HUES64 (cell line): ENCODE results near the gene ALX4.

Source experiments
- H3K27ac ChIP-seq: 2 replicates; pipeline ENCODE4 v1.7.0; 2013; ENCODE audit warnings: low read depth, low read length, inconsistent platforms
- H3K27me3 ChIP-seq: 2 replicates; pipeline ENCODE4 v1.6.1; 2013; ENCODE audit warnings: mild to moderate bottlenecking, low read length; ENCODE audit not compliant: insufficient read depth
- H3K36me3 ChIP-seq: 2 replicates; pipeline ENCODE4 v1.6.1; 2013; ENCODE audit warnings: mild to moderate bottlenecking, low read length; ENCODE audit not compliant: insufficient read depth
- H3K4me1 ChIP-seq: 2 replicates; pipeline ENCODE4 v1.6.1; 2013; ENCODE audit warnings: mild to moderate bottlenecking, low read length, moderate library complexity; ENCODE audit not compliant: insufficient read depth
- H3K4me3 ChIP-seq: 2 replicates; pipeline ENCODE4 v1.5.1; 2013; ENCODE audit warnings: mild to moderate bottlenecking, low read length, moderate library complexity
- H3K9ac ChIP-seq: 2 replicates; pipeline ENCODE4 v1.6.1; 2013; ENCODE audit warnings: mild to moderate bottlenecking, low read depth, low read length
- H3K9me3 ChIP-seq: 2 replicates; pipeline ENCODE4 v1.6.1; 2013; ENCODE audit warnings: low read depth, low read length; ENCODE audit not compliant: insufficient read depth
- WGBS: fragments of 150-250, 120-280 bp; methylation state at CpG from one replicate; pipeline ENCODE4 v1.1.7; 2013; ENCODE audit warnings: missing lambda C conversion rate; 5-methylcytosine and 5-hydroxymethylcytosine counted together

Gene ALX4

DNA sequence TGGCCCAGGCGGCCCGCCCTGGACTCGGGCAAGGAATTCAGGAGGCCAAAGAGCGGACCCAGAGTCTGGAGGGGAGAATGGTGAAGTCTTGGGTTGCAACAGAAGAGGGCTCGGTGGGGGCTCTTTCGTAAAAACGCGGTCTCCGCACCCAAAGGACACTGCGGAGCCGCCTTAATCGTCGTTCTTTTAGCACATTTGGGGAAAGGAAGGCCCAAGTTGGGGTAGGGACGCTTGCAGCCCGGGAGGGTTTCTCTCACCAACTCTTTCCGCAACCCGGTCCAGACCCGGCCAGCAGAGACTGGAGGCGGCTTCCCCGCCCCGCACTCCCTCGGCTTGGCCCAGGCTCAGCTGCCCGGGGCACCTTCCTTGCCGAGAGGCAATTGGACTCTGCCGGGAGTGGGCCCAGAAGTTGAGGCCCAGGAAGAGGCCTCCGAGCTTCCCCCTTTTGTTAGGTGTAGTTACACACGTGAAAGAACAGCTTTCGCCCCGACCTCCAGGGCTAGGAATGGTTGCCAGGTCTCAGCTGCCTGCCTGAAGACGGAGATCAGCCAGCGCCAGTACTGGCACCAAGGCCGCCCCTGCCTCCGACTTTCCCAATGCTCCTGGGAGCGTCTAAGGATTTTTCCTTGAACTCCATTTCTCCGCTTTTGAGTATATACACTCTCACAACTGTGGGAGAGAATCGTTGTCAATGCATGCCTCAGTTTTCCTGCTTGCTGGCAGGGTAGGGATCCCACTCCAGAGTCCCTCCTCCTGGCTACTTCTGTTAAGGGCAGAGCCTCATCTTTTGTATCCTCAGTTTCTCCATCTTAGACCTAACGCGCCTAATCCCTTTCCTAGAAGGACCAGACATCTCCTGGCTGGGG lies 3.7 kb downstream of the ALX4 start:
- H3K27ac ChIP-seq, result no peak overlapping the region
- peaks cover 22% of the 10 kb centered on the region for H3K4me1 ChIP-seq
- H3K9ac ChIP-seq, result no peak overlapping the region
- H3K9me3 ChIP-seq, result no peaks in the 10 kb centered on the region; the same call in 1 of the 2 replicates
- H3K27me3 ChIP-seq, result peaks cover 100% of the 10 kb centered on the region
- peak overlapping the region; percentile 24; the same call in 1 of the 2 replicates for H3K4me3 ChIP-seq
- WGBS, result 3% methylated on average over 38 of the region's 38 CpGs
- H3K36me3 ChIP-seq, result no peaks in the 10 kb centered on the region

DNA sequence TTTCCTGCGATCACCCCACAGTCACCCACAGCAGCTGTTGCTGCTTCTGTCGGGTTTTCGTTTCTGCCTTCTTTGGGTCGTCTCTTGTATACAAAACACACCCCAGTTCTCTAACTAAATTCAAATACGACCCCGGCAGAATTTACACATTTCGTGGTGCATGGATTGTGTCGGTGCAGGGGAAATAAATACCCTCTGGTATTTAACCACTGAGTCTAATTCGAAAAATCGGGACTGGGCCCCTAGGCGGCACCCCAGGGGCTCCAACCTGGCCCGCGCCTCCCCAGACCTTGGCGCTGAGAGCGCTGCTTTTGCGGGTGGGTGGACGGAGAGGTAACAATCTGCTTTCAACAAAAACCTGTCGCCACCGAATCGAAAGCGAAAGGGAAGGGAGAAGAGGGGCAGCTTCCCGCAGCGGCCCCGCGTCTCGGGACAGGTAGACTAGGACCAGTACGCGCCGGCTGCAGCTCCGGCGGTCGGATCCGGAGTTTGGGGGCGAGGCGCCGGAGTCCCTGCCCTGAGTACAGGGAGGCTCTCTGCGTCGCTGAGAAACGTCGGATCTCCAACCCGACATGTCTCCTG lies 4.4 kb downstream of the ALX4 start:
- Histone ChIP-seq H3K27ac (no peak overlapping the region), H3K27me3 (peaks cover 100% of the 10 kb centered on the region), H3K4me3 (peak overlapping the region; percentile 24; the same call in 1 of the 2 replicates), H3K4me1 (peaks cover 16% of the 10 kb centered on the region), H3K9ac (no peak overlapping the region), H3K9me3 (no peaks in the 10 kb centered on the region; the same call in 1 of the 2 replicates), H3K36me3 (no peaks in the 10 kb centered on the region)
- WGBS, result under 1% methylated on average over 39 of the region's 41 CpGs

DNA sequence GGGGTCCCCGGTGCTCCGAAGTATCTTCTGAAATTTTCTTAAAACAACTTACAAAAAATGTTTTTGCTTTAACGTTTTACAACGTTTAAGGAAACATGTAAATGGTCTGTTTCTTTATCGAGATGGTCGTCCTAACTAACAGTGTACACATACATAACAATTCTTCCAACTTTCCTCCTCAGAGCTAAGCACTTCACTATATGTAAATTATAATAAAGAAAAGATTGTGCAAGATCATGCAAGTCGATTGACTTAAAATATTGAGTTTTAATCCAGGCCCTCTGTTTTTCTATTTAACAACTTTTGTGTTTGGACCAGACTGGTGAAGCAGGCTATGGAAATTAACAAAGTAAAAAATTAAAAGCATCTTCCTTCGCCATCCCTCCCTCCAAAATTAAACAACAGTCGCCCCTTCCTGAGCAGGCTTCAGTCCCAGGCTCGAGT lies 4.9 kb downstream of the ALX4 start:
- H3K4me3 ChIP-seq, result no peak overlapping the region; the same call in 1 of the 2 replicates
- peaks cover 15% of the 10 kb centered on the region for H3K4me1 ChIP-seq
- H3K27me3 ChIP-seq, result peaks cover 100% of the 10 kb centered on the region
- 4% methylated on average over 5 of the region's 10 CpGs for WGBS
- no peak overlapping the region for H3K9ac ChIP-seq
- no peak overlapping the region for H3K27ac ChIP-seq
- no peaks in the 10 kb centered on the region for H3K36me3 ChIP-seq
- H3K9me3 ChIP-seq, result no peaks in the 10 kb centered on the region; the same call in 1 of the 2 replicates

DNA sequence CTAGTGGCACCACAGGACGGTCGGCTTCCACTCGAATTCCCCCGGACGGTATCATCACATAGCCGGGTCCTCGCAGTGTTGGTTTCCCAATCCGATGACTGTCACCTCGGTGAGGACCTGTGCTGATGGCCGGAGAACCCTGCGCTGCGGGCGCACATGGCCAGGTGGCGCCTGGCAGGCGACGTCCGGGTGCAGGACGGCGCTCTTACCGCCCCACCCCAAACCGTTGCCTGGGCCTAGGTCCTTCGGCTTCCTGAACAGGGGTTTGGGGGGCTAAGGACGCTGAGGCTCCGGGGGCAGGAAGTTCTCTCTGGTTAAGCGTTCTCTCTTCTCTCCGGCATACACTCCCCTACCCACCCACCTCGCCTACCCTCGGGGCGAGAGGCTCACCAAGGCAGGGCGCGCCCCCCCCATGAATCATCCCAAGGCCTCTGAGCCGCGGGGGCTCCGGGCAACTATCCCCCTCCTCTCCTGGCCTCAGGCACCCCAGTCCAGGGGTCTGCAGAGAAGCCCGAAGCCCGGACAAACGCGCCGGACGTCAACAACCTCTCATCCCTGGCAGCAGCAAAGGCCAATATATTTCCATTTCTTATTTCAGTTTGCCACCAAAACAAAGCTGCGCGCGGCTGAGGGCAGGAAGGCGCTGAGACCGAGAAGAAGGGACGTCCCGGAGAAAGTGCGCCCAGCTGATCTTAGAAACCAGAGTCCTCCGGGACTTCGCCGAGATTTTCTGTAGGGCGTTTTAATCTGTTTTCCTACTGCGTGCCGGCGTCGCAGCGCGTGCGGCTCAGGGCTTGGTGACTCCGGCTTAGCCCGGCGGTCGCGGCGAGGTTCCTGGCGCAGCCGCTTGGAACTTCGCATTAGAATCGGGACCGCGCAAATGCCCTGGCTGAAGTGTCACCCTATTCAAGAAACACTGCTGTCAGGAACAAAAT lies 5.6 kb downstream of the ALX4 start:
- WGBS, result 2% methylated on average over 71 of the region's 71 CpGs

DNA sequence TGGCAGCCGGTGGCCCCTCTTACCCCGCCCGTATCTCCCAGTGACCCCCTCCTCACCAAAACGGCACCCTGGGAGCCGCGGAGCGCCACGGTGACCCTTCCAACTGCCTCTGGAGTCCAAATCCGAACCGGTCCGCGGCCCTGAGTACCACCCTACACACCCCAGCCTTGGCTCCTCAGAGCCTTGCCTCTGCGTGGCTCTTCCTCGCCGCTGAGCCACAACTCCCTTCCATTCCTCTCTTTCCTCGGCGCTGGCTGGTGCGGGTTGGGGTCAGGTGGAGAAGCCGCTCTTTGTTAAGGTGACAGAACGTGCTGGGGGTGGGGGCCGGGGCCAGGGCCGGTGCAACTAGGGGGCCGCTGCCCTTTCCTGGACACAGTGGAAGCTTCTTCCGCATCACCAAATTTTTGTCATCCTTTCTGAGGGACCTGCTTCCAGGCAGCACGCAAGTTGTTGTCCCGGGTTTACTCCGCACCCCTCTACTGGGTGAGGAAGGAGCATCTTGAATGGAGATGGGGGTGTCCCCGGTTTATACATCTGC lies 6.5 kb downstream of the ALX4 start:
- no peak overlapping the region for H3K4me3 ChIP-seq
- no peak overlapping the region for H3K27ac ChIP-seq
- H3K27me3 ChIP-seq, result peaks cover 95% of the 10 kb centered on the region
- H3K9me3 ChIP-seq, result no peaks in the 10 kb centered on the region; the same call in 1 of the 2 replicates
- no peaks in the 10 kb centered on the region for H3K36me3 ChIP-seq
- H3K4me1 ChIP-seq, result peaks cover 11% of the 10 kb centered on the region
- WGBS, result 10% methylated on average over 27 of the region's 28 CpGs
- H3K9ac ChIP-seq, result no peak overlapping the region

More for the DNA sequence above, 5.6 kb downstream of the ALX4 start:
- Histone ChIP-seq H3K4me1 (peaks cover 15% of the 10 kb centered on the region), H3K36me3 (no peaks in the 10 kb centered on the region), H3K27me3 (peaks cover 99% of the 10 kb centered on the region), H3K9ac (no peak overlapping the region), H3K27ac (no peak overlapping the region), H3K9me3 (no peaks in the 10 kb centered on the region; the same call in 1 of the 2 replicates), H3K4me3 (peak overlapping the region; percentile 12; the same call in 1 of the 2 replicates)

DNA sequence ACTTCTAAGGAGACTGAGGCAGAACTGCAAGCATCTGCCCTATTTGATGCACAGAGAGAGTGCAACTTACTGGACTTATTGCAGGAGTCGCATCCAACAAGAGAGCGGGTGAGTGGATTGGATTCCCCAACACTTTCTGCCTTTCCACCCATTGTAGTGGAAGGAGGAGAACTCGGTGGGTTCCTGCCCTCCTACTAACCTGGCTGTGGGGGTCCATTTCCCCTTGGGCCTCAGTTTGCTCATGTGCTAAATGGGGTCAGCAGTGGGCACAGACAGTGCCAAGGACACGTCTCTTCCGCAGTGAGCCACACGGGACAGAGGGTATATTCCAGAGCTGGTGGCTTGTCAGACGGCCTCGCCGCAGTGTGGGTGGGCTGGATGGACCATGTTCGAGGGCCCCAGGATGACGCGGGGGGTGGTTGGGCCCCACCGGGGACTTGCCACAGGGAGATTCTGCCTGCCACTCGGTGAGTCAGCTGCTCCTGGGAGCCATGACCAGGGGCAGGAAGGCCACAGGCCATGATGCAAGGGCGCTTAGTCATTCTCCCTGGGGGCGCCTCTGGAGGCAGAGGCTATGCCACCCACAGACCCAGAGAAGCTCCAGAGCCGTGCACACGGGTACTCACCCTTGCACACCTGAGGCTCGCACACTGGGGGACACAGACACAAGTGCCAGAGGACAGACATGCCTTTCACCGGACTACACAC lies 8.2 kb downstream of the ALX4 start:
- H3K27me3 ChIP-seq, result peaks cover 85% of the 10 kb centered on the region
- H3K9ac ChIP-seq, result no peak overlapping the region
- H3K4me1 ChIP-seq, result peaks cover 10% of the 10 kb centered on the region
- no peaks in the 10 kb centered on the region for H3K36me3 ChIP-seq
- H3K4me3 ChIP-seq, result no peak overlapping the region
- 81% methylated on average over 20 of the region's 20 CpGs for WGBS
- H3K9me3 ChIP-seq, result no peaks in the 10 kb centered on the region
- H3K27ac ChIP-seq, result no peak overlapping the region

DNA sequence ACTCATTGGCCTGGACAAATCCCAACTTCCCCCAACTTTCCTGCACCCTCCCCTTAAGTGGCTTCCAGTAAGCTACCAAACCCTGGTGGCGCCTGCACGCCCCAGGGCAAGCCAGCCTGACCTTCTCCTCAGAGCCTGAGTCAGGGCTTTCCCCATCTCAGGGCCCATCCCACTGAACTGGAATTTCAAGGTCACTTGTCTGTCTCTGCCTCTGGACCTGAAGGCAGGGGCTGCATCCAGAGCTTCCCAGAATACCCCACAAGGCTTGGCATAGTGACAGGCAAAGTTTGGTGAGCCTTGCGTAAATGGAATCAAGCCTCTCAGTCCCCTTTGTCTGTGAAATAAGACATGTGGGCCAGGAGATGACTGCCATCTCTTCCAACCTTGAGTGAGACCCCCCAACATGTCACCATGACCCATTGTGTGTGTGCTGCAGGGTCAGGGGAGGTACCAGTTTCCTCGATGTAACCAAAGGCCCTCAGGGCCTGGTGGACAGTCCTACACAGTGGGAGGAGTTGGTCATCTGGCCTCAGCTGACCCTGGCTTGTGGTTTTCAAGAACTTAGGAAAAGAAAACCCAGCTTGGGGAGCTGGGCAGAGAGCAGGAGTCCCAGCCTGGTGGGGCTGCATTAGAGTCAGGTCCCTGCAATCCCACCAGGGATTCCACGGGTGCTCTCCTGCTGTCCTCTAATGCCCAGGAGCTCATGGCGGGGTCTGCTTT lies 8.9 kb downstream of the ALX4 start:
- H3K4me1 ChIP-seq, result 0 out of 2 replicates have a peak, but pooled peaks cover 3% of the 10 kb centered on the region
- peaks cover 78% of the 10 kb centered on the region for H3K27me3 ChIP-seq
- H3K36me3 ChIP-seq, result no peaks in the 10 kb centered on the region
- no peak overlapping the region for H3K27ac ChIP-seq
- 87% methylated on average over 6 of the region's 6 CpGs for WGBS
- H3K9me3 ChIP-seq, result no peaks in the 10 kb centered on the region
- H3K4me3 ChIP-seq, result no peak overlapping the region
- H3K9ac ChIP-seq, result no peak overlapping the region

DNA sequence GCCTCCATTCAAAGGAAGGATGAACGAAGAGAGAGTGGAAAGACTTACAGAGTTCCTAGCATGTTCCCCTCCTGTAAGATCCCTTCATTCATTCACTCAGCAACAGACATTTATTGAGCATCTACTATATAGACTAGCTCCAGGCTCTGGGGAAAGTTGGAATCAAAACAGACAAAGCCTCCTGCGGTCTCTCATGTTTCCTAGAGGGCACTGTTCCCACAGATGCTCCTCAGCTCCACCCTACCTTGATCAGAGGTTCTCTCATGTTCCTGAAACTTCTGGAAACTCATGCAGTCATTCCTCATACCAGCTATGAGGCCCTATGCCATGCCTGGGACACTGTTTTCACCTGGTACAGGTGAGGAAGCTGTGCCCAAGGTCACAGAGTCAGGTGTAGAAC lies 11.1 kb downstream of the ALX4 start:
- 82% methylated on average over 2 of the region's 2 CpGs for WGBS
- Histone ChIP-seq H3K27ac (no peak overlapping the region), H3K4me3 (no peak overlapping the region), H3K9ac (no peak overlapping the region), H3K9me3 (no peaks in the 10 kb centered on the region), H3K27me3 (peaks cover 56% of the 10 kb centered on the region), H3K4me1 (no peaks in the 10 kb centered on the region), H3K36me3 (no peaks in the 10 kb centered on the region)

DNA sequence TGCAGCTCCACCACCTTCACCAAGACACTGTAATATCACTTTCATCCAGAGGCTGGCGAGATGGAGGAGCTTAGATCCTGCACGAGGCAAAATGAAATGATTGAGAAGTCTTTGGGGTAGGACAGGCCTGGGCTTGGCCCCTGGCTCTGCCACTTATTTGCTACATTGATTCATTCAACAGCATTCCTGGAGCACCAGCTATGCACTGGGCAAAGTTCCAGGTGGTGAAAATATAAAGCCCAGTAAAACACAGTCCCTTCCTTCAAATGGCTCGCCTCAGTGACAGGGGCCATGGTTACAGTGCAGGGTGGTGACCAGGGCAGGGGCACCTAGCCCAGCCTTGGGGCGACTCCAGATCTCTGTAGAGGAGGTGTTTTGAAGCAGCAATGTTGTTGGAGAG lies 19.7 kb downstream of the ALX4 start:
- Histone ChIP-seq H3K36me3 (no peaks in the 10 kb centered on the region), H3K4me3 (no peak overlapping the region), H3K27me3 (no peaks in the 10 kb centered on the region), H3K4me1 (no peaks in the 10 kb centered on the region), H3K9ac (no peak overlapping the region), H3K9me3 (no peaks in the 10 kb centered on the region), H3K27ac (no peak overlapping the region)
- 96% methylated on average over 4 of the region's 4 CpGs for WGBS

DNA sequence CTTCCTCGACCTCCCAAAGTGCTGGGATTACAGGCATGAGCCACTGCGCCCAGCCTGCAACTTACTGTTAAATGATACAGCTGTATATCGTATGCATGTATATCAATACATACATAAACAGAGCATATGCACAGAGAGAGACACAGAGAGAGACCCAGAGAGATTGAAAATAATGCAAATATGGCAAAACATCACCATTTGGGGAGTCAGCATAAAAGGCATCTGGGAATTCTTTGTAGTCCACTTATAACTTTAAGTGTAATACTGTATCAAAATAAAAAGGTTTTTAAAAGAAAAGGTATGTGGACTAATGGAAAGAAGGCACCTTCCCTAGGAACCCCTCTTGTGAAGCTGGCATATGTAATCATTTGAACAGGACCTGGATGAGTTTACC lies 21.8 kb downstream of the ALX4 start:
- Histone ChIP-seq H3K27ac (no peak overlapping the region), H3K27me3 (no peaks in the 10 kb centered on the region), H3K4me1 (no peaks in the 10 kb centered on the region), H3K4me3 (no peak overlapping the region), H3K9ac (no peak overlapping the region), H3K9me3 (no peaks in the 10 kb centered on the region), H3K36me3 (no peaks in the 10 kb centered on the region)
- 97% methylated on average over 2 of the region's 3 CpGs for WGBS
